KG1 (cell line): ENCODE measurements around the gene PIEZO2.

Experiments
- DNase-seq: peaks from one replicate; lab custom pipeline; 2025; lab: John Stamatoyannopoulos, UW

Gene PIEZO2

DNA sequence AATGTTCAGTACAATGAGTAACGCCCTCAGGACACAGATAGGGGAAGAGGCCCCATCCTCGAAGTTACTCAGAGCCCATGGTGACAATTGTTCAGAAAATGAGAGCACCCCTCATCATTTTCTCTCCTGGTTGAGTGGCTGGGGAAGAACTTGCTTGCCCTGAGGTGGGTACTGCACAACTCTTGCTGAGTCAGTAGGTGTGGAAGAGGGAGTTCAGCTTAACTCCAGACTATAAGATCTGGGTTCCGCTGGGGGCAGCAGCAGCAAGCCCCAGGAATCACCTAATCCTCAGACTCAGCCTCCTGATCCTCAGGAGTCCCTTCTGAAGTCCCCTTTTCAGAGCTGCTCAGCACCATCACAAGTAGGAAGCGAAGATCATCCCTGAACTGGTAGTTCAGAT, 123.7 kb downstream of the PIEZO2 start:
- DNase-seq = no peak

DNA sequence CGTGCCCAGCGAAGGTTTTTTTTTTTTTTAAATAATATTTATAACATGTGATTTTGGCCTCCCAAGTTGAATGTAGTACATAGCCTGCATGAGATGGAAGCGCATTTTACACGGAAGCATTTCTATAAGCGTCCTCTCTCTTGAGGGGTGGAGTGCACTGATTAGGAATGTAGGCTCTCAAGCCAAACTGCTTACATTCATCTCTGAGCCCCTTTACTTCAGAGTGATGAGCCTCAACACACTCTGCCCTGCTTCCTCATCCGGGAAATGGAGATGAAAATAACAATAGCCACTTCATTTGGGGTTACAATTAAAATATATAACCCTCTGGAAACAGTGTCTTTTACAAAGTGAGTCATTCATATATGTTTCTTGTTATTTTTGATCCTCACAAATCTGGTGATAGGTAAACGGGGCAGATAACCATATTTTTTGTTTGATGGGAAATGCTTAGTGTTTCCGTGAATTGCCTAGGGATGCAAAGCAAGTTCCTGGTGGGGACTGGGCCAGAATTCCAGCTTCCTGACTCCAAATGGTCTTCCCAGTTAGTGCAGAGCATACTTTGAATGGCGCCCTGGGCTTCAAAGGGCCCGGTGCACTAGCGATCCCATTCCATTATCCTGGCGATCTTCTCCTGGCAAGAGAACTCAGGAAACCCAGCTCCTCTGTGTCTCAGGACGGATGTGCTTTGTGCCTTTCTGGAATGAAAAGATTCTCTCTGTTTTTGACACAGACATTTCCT, 124.3 kb downstream of the PIEZO2 start:
- DNase-seq = no peak

GRCh38 chr18:11021477-11021876, 127.9 kb downstream of the PIEZO2 start:
- DNase-seq = no peak

DNA sequence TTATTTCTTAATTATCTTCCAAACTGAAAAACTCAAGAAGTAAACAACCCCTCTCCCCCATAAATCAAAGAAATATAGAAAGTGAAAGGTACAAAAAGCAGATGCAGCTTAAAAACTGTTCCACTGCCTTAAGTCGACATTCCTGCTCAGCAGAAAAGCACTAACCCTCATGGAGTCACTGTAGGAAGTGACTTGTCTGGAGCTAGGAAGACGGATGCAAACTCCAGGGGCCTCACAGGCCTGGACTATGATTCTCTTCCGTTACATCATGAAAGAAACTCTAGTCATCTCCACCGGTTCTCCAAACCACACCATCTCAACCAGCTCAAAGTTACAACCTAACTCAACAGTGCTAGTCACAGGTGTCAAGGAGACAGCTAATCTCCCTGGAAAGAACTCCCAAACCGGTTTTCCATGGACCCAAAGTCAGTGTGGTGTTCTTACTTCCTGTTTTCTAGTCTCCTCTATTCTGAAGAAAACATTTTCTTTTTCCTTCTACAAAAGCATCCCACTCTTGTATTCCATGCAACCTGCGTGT, 128.4 kb downstream of the PIEZO2 start:
- no peak for DNase-seq

DNA sequence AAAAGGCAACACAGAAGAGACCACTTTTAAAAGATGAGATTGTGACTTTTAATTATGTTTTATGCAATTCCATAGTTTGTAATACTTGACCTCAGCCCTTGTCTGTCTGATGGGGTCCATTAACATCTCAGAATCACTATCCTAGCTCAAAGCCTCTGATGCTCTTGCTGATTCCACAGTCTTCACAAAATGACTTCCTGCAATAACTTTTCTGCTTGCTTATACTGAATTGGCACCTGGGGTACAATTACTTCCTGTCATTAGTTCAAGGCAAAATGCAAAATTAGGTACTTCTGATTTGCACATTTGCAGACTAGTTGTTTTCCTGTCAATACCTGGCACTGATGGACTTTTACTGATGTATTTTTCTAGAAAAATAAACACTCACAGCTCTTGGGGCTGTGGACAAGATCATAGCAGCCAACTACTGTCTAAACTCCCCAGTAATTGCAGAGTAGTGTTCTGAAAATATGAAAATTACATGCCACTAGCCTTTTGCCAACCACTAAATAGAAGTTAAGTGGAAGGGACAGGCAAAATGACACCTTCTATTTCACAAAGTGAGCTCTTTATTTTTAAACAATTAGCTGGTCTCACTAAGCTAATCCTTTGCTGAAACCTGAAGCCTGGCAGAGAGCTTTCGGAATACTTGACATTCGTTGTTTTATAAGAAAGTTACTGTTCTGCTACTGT, 129.1 kb downstream of the PIEZO2 start:
- DNase-seq = no peak

DNA sequence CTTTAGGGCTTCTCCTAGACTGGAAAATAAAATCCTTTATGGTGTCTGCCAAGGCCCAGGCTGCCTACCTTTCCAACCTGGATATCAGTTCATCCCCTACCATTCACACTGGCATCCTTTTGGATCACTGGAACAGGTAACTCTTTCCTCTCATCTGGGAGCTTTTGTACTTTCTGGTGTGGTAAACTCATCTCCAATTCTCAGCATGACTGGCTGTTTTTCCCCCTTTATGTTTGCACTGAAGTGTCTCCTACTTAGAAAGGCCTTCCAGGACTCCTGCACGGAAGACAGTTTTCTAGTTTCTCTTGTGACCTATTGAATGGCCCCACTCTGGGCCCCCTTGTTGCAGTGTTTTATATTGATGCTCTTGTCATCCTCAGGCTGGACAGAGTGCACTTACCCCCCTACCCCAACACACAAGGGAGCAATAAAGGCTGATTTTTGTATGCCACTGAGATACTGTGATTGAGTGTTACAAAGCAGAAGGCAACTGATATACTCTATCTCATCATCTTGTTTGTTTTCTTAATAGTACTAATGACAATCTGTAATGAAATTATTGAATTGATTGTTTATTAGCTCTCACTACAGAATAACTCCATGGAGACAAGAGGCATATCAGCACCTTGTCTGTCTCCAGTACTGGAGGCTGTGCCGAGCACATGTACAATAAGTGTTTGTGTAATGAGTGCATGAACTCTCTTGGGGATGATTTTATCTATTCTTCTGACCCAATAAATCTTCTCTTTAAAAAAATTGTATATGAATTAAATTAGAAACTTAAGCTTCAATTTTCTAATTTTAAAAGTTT, 129.9 kb downstream of the PIEZO2 start:
- DNase-seq = no peak

- no peak for DNase-seq
Measured at GRCh38 chr18:11009869-11010268, 139.5 kb downstream of the PIEZO2 start.

DNA sequence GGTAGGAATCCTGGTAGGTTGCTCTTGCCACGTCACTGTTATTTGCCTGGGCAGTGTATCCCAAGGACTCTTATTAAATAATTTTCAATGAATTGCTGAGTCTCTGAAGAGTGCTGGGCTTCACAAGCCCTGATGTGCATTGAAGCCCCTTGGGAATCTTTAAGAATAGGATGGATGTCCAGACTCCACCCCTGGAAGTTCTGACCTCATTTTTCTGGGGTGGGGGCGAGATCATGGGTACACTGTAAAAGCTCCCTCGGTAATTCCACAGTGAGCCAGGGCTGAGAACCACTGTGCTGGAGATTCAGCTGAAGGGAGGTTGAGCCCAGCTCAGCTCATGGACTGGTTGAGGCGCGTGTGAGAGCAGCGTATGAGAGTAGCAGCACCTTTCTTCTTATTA, 140.2 kb downstream of the PIEZO2 start:
- no peak for DNase-seq

- no peak for DNase-seq
Measured at GRCh38 chr18:11008505-11008904, 140.9 kb downstream of the PIEZO2 start.

DNA sequence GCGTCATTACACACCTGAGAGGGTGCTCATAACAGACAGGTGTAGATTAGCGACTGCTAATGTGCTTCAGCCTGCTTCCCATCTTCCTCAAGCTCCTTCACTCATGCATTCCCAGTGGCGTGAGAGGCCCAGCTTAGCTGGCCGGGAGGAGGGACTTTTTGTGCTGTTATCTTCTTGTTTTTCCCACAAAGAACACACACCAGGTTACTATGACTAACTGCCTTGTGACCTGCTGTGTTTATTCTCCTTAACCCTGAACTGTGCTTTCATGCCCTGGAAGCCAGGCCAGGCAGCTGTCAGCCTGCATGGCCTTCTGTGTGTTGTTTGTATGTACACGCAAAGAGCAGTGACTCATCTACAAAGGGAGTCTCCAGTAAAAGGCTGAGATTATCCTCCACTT, 143.8 kb downstream of the PIEZO2 start:
- no peak for DNase-seq

GRCh38 chr18:11004951-11005350, 144.4 kb downstream of the PIEZO2 start:
- no peak for DNase-seq

DNA sequence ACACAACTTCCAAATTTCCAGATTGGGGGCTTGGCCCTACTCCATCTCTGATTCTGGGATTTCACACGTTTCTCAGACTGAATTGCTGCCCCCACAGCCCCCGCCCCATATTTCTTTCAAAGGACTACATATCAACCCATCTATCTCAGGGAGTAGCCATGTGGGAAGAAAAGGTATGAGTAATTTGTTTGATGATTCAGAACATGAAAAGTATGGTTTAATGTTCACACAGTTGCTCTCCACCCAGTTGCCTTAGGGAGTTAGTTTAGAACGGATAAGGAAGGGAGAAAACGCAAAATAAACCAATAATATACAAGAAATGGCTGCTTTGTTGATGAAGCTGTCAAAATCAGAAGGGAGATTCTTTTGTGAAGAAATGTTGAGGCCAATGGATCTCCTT, 145.1 kb downstream of the PIEZO2 start:
- DNase-seq = no peak

DNA sequence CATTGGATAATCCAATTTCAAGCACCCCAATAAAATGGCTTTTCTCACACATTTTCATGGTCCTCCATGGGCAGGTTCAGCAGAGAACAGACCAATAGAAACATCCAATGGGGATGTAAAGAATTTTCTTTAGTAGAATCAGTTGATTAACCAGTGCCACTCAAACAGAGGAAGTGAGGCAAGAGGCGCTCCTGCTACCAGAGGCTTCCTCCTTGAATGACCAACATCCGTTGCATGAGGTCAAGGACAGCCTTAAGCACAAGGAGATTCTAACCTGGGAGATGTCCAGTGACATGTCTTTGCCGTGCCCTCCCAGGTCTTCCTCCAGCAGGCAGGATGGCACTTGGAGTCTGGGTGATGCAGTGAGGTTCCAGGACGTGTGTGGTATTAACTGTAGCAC, 146.6 kb downstream of the PIEZO2 start:
- no peak for DNase-seq

- DNase-seq = no peak
Measured at GRCh38 chr18:11002277-11002676, 147.1 kb downstream of the PIEZO2 start.

DNA sequence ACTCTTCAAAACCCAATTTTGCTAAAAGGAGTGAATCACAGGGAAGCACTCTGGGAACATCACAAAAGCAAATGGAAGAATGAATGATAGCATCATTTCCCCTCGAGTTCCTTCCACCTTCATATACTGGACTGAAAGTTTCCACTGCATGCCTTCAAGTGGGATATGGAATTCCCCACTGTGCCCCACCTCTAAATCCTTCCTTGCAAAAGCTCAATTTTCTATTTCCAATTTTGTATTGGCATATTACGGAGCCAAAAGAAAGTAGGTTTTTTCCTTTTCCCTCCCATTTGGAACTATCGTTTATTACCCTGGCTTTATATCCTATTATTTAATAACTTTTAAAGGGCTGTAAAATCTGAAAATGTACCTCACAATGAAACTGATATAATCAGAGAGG, 149.3 kb downstream of the PIEZO2 start:
- no peak for DNase-seq

GRCh38 chr18:10997885-10998284, 151.5 kb downstream of the PIEZO2 start:
- no peak for DNase-seq

DNA sequence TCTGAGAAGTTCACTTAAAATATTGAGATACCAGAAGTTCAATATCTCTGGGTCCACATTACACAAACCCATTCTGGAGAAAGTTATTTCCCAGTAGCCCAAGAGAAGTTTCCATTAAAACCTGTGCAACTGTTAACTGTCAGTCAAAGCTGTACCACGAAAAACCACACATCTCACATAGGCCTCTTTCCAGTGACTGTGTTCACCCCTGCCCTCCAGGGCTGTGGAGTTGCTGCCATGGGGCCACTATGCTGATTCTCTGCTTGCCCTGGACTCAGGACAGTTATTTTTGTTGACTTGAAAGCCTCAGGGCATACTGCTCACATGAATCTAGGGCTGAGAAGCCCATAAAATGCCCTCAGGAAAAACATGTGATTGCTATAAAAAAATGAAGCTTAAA, 153.8 kb downstream of the PIEZO2 start:
- no peak for DNase-seq

- DNase-seq = no peak
Measured at GRCh38 chr18:10989486-10989885, 159.9 kb downstream of the PIEZO2 start.

DNA sequence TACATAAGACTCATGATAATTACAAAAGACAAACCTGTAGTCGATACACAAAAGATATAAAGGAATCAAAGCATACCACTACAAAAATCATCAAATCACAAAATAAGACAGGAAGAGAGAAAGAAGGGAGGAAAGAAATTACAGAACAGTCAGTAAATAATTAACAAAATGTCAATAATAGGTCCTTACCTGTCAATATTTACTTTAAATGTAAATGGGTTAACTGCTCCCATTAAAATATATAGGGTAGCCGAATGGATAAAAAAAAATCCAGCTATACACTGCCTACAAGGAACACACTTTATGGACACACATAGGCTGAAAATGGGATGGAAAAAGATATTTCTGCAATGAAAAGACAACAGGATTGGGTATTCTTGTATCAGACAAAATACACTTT, 163.7 kb downstream of the PIEZO2 start:
- DNase-seq = no peak

DNA sequence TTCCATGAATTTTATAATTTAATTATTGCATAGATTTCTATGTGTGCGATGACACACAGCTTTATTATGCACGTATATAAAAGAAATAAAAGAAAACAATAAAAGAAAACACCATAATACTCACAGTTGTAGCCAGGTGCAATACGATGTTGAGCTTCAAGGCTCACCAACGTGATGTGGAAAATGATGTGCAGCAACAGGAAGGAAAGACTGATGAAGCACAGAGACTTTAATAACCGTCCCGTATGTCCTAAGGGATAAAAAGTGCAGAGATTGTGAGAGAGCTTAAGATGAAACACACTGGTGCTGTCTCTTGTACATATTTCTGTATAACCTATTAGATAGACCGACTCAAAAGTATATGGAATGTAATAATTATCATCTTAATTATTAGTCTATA, 170.0 kb downstream of the PIEZO2 start:
- no peak for DNase-seq

- DNase-seq = no peak
Measured at GRCh38 chr18:10977042-10977441, 172.3 kb downstream of the PIEZO2 start.

DNA sequence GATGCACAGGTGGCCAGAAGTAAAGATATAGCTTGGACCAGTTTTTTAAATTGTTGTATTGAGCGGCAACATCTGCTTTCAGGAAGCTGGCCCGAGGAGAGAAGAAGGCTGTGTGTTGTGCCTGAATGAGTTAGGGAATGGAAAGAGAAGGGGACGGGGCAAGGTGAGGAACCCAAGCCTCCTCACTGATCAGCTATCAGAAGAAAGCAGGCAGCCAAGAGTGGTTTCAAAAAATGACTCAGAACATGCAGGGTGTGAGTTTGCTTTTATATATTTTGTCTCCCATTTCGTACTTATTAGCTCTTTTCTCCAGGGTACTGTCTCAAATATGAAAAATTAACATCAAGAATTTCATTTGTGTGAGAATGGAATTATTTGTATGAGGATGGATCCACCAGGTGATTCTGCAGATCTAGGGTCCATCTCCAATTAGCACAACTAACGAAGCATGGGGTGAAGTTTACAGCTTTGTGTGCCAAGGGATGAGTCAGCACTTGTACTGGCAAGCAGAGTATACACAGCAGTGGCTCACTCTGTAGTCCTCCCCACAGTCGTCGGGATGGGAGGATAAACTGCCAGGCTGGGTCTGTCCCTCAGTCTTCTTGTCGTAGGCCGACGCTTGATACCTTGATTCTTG, 175.7 kb downstream of the PIEZO2 start:
- no peak for DNase-seq
